Measurements from ENCODE around the gene ASTN1. TPM values are rescaled to one million over a fixed set of nuclear protein-coding genes. Genes with fewer than 3 reads are reported as not detected.

The ASTN1 gene
- total and polyA plus RNA-seq, 9 of the 15 experiments (the other 6 are each of a cell fraction or from before 2014, with no cell fraction given): 0.05 to 0.22 (median 0.18) TPM

- ChIA-PET POLR2A (interaction anchor here (1.0 to 1.2 kb wide), 2 partner anchors 8 to 37 kb away, joined by 3 to 5 read pairs; no protein-coding TSS in a partner anchor), CTCF (ENCODE audit: low intra/inter-chr PET ratio) (no interaction called here)
- no peak overlapping the region for H3K27ac ChIP-seq (ENCODE audit: extremely low read depth, low read depth, low read length)
- no peak overlapping the region for H3K9ac ChIP-seq (ENCODE audit: insufficient read depth in 1 of 2, low read depth in 2 of 2, low read length in 2 of 2)
- H2AFZ ChIP-seq (ENCODE audit: low read depth, low read length): no peak overlapping the region
- in situ Hi-C loops (cut with MboI): no loop called here
- DNase-seq (ENCODE audit: extremely low read depth in 1 of 4, low spot score in 3 of 4): no peak
- H4K20me1 ChIP-seq (replicated peaks; ENCODE audit: control insufficient read depth, insufficient read depth, low read length): no peaks in the 10 kb centered on the region
- H3K27me3 ChIP-seq (ENCODE audit: control insufficient read depth in 2 of 2, insufficient read depth in 2 of 2, low read length in 2 of 2): peaks cover 5% of the 10 kb centered on the region in 2 experiments; a peak in 4 of 5 replicates
- H3K4me2 ChIP-seq (ENCODE audit: insufficient read depth, low read length): no peak overlapping the region
- H3K79me2 ChIP-seq (ENCODE audit: control insufficient read depth, insufficient read depth, low read length): no peaks in the 10 kb centered on the region
- no peak for FAIRE-seq
- no peak for ATAC-seq
- H3K9me3 ChIP-seq (replicated peaks; ENCODE audit: control insufficient read depth, insufficient read depth, low read depth, low read length): no peaks in the 10 kb centered on the region
- H3K4me1 ChIP-seq (replicated peaks in 1 of 2; ENCODE audit: control insufficient read depth in 2 of 2, insufficient read depth in 2 of 2, low read length in 2 of 2): no peaks in the 10 kb centered on the region
- BruUV-seq (replicated peaks): no TSS peak
- no peaks in the 10 kb centered on the region for H3K9me1 ChIP-seq (ENCODE audit: control insufficient read depth, insufficient read depth, low read length)
- no peaks in the 10 kb centered on the region for H3K36me3 ChIP-seq (ENCODE audit: control insufficient read depth, insufficient read depth, low read length)
- H3K4me3 ChIP-seq: no peak overlapping the region
- intact Hi-C loops (cut with micrococcal nuclease): no loop called here
- 2% methylated on average over 2 of the region's 2 CpGs for WGBS (ENCODE audit: insufficient coverage, low coverage, missing lambda C conversion rate)
- TF ChIP-seq ASH1L (IDR thresholded peaks at IDR 0.05; ENCODE audit: borderline replicate concordance, low read depth, partially characterized antibody): no peak
- TF ChIP-seq POU5F1 (IDR thresholded peaks at IDR 0.05; ENCODE audit: borderline replicate concordance, low read depth, low read length, partially characterized antibody): no peak
- no peak for TF ChIP-seq THRA (IDR thresholded peaks at IDR 0.05)
- no peak for TF ChIP-seq RBM15 (IDR thresholded peaks at IDR 0.05; ENCODE audit: insufficient read depth, low read length)
- TF ChIP-seq BRF1 (IDR thresholded peaks at IDR 0.05; ENCODE audit: borderline replicate concordance, extremely low read depth, insufficient read length): no peak
- no peak for TF ChIP-seq SAFB (IDR thresholded peaks at IDR 0.05; ENCODE audit: borderline replicate concordance, low read depth, low read length)
- TF ChIP-seq SUPT5H (IDR thresholded peaks at IDR 0.05): no peak
- TF ChIP-seq, protein P1, sequence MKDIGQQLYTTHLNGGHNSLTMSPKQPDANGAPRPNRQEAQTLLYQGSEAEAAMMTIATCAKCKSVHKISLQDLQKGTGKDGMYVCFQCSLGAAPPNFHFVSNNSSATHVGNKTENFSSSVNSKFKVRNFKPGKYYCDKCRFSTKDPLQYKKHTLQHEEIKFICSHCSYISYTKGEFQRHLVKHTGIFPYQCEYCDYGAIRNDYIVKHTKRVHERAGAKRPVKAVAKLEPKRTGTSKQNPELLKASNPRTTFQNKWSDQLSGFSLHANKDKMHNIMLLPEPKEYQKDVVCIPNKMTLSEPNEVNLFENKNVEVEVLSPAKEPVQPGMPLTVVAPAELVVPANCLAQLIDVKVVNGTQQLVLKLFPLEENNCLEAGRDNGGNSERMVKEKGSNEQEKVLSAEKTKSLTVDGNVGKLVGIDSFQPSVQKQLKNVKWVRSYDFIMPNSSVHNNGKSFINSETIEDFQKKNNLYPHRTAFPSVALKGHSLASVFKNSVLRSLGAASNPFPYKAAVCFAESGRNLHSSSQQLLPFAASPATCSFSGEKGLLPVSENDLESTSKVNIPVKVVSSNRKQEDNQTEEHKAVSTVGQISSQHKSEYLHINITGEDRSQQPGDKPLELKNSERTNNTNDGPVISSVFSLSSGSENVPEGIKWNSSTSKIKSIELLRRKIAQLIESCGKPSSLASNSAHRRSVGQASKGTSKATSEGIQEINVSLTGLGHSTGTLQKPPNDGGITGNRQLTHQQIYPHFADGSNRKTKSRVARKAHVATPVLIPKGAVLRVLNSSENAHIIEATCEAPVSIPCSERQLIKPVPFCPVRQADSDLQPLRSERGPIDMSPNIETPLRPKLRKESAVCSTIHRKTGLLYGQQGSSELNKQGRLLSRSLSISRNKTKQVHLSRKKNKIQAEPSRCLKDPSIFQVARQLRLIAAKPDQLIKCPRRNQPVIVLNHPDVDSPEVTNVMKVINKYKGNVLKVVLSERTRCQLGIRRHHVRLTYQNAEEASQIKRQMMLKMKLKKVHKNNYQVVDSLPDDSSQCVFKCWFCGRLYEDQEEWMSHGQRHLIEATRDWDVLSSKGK (CRISPR knock-in tag; IDR thresholded peaks at IDR 0.05): no peak
- no peak for TF ChIP-seq ZNF79 (CRISPR knock-in tag; IDR thresholded peaks at IDR 0.05; ENCODE audit: low read depth)
- no peak for TF ChIP-seq ZNF780A (CRISPR knock-in tag; IDR thresholded peaks at IDR 0.05)
- no peak for TF ChIP-seq ZBTB11 (CRISPR knock-in tag; IDR thresholded peaks at IDR 0.05)
- TF ChIP-seq, protein P2, sequence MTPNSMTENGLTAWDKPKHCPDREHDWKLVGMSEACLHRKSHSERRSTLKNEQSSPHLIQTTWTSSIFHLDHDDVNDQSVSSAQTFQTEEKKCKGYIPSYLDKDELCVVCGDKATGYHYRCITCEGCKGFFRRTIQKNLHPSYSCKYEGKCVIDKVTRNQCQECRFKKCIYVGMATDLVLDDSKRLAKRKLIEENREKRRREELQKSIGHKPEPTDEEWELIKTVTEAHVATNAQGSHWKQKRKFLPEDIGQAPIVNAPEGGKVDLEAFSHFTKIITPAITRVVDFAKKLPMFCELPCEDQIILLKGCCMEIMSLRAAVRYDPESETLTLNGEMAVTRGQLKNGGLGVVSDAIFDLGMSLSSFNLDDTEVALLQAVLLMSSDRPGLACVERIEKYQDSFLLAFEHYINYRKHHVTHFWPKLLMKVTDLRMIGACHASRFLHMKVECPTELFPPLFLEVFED (CRISPR knock-in tag; conservative IDR thresholded peaks at IDR 0.05): no peak
Measured at GRCh38 chr1:176809292-176809691, 355.2 kb downstream of the ASTN1 start.

All from K562 (cell line).